ENCODE data around the gene SYVN1.
A peak's percentile ranks its signal among the peaks of the same experiment; 100 is the strongest.

Gene SYVN1

GRCh38 chr11:65111159-65111743 is 23.1 kb downstream of the SYVN1 start:
- no peak for DNase-seq

DNA sequence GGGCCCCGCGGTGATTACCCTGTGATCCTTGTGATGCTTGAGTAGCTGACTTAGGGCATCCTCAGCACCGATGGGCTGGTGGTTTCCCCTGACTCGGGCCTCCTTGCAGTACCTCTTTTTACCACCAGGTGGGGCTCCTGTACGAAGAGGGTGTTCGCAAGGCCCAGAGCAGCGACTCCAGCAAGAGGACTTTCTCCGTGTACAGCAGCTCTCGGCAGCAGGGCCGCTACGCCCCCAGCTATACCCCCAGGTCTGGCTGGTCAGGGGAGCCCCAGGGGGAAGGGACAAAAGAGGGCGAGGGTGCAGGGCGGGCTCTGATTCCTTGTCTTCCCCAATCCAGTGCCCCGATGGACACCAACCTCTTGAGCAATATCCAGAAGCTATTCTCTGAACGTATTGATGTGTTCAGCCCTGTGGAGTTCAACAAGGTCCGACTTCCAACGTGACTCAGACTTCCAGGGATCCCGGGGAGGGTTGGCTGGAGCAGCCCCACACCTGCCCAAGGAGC is 23.9 kb downstream of the SYVN1 start:
- DNase-seq: peak; percentile 64

GRCh38 chr11:65109231-65110198 is 24.8 kb downstream of the SYVN1 start:
- DNase-seq: no peak

- no peak for DNase-seq
Measured at GRCh38 chr11:65108469-65109123, 25.7 kb downstream of the SYVN1 start.

DNA sequence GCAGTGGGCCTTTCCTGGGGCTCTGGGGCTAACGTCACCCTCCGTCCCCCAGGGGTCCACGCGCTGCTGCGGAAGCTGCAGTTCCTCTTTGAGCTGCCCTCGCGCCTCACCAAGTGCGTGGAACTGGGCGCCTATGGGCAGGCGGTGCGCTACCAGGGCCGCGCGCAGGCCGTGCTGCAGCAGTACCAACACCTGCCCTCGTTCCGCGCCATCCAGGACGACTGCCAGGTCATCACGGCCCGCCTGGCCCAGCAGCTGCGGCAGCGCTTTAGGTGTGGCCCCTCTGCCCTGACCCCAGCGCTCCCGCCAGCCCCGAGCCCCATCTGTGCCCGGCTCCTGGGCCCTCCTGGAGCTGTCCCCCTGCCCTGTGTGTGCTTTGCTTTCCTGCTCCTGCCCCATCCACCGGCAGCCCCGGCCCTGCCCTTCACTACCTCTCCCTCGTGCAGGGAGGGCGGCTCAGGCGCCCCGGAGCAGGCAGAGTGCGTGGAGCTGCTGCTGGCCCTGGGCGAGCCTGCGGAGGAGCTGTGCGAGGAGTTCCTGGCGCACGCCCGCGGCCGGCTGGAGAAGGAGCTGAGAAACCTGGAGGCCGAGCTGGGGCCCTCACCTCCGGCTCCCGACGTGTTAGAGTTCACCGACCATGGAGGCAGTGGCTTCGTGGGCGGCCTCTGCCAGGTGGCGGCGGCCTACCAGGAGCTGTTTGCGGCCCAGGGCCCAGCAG is 26.4 kb downstream of the SYVN1 start:
- DNase-seq: no peak

DNA sequence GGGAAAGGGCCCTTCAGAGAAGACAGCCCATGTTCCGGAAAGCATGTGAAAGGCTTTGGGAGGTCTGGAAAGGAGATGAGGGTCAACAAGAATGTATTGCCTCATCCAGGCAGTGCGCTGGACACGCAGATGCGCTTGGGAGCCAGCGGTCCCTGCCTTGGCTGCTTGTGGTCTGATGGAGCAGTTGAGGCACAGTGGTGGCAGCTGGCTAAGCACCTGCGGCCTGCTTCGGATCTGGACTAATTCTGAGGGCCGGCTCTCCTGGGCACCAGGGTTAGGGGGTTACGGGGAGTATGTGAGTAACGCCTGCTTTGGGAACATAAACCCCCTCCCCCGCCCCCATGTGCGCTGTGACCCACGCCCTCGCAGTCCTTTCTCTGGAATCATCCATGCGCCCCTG is 27.2 kb downstream of the SYVN1 start:
- DNase-seq: no peak

DNA sequence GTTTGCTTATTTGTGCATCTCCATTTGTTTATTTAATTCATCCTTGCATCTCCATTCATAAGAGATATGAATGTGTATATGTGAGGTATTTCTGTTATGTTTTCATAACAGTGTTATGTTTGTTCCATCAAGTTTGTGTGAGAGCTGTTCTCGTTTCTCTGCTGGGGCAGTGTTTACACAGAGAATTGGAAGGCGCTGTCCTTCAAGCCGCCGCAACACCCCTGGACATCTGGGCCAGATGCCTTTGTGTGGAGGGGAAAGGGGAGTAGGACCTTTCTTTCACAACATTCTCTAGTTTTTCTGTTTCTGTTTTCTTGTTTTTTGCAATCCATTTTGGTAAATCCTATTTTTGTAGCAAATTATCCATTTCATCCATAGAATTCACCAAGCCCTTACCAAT is 29.7 kb downstream of the SYVN1 start:
- no peak for DNase-seq

- DNase-seq: no peak
Measured at GRCh38 chr11:65103476-65103875, 30.8 kb downstream of the SYVN1 start.

DNA sequence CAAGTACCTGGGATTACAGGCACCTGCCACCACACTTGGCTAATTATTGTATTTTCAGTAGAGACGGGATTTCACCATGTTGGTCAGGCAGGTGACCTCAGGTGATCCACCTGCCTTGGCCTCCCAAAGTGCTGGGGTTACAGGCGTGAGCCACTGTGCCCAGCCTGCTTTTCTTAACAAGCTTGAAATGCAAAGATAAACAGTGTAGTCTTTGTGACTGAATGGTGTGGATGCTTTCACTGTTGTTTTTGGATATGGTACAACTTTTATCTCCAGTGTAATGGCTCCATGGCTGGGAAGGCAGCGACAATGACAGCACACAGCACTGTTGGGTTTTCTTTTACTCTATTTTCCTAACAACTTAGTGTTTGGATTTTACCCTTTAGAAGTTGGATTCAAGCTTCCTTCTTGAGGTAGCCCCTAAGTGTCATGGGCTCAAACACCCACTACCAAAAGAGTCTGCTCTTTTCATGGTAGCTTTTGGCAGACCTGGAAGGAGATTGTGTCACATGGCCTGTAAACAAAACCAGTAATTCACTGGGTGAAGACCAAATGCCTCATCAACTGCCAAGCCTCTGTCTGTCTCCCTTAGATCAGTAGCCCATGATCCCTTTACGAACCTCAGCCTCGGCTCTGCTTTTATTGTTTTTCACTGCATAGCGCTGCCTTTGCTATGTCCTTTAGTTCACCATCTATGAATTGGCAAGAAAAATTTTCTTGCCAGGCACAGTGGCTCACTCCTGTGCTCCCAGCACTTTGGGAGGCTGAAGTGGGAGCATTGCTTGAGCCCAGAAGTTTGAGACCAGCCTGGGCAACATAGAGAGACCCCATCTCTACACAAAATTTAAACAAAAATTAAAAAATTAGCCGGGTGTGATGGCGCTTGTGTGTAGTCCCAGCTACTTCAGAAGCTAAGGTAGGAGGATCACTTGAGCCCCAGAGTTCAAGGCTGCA is 31.9 kb downstream of the SYVN1 start:
- DNase-seq: peak; percentile 85

- peak; percentile 56 for DNase-seq
Measured at GRCh38 chr11:65100674-65101350, 33.5 kb downstream of the SYVN1 start.

- DNase-seq: no peak
Measured at GRCh38 chr11:65096926-65097325, 37.4 kb downstream of the SYVN1 start.

GRCh38 chr11:65095974-65096806 is 38.1 kb downstream of the SYVN1 start, which contains the start of gene VPS51:
VPS51 (plus strand) TSS chr11:65096214; CDS start chr11:65096251, 37 bp downstream.
- DNase-seq: peak; percentile 86

DNA sequence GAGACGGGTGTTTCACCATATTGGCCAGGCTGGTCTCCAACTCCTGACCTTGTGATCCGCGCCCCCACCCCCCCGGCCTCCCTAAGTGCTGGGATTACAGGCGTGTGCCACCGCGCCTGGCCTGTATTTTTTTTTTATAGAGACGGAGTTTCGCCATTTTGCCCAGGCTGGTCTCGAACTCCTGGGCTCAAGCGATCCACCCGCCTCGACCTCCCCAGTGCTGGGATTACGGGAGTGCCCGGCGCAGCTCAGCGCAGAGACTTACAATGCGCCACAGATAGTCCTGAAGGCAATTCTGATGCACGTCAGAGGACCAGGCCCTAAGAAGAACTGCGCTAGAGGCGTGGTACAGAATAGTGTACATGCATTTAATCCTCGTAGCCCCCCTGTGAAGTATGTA is 38.9 kb downstream of the SYVN1 start:
- DNase-seq: no peak

DNA sequence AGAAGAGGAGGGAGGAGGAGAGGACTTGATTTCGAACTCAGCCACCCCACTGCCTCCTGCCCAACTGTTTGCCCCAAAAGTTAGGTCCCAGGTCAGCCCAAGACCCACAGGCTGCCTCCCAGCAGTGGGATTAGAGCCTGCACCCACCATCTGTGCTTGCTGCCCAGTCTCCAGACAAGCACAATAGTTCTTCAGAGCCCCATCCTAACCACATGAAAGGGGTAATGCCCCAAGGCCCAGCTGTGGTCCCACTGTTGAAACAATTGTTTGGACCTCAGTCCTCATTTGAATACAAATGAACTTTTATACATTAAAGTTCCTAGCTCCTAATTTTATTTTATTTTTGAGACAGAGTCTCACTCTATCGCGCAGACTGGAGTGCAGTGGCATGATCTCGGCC is 43.7 kb downstream of the SYVN1 start:
- no peak for DNase-seq

DNA sequence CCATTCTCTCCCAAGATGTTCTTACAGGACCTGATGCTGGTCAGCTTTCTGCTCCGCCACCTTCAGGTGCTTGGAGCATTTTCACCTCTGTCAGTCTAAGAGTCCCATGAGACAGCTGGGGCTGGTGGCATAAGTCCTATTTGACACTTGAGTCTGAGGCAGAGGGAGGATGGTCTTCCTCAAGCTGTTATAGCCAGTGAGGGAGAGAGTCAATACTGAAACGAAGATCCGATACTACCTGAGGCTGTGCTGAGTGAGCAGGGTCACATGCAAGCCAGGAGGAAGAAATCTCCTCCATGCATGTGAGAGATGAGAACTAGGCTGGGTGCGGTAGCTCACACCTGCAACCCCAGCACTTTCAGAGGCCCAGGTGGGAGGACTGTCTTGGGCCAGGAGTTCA is 44.7 kb downstream of the SYVN1 start:
- DNase-seq: no peak

GRCh38 chr11:65087827-65088226 is 46.5 kb downstream of the SYVN1 start:
- no peak for DNase-seq

GRCh38 chr11:65087216-65087615 is 47.1 kb downstream of the SYVN1 start:
- DNase-seq: no peak

- no peak for DNase-seq
Measured at GRCh38 chr11:65086809-65087208, 47.5 kb downstream of the SYVN1 start.

DNA sequence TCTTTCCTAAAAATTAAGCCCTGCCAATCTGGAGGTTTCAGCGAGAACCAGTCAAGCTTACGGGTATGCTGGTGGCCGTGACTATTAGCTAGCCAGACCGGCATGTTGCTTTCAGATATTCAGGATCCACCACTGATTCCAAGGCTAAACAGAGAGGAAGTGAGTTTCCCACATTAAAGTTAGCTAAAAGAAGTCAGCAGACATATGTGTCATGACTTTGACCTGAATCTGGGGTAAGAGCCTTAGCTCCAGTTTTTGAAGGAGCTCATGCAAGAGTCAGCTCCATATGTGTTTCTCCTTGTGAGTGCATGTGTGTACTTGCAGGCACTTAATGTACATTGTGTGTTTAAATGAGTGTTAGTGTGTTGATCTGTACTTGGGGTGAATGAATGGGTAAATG is 48.9 kb downstream of the SYVN1 start:
- DNase-seq: no peak

Data from NCI-H2029 (cell line).